ENCODE results near the gene CORO1C. TPM values are rescaled to one million over a fixed set of nuclear protein-coding genes. Genes with fewer than 3 reads are reported as not detected.
A peak's percentile ranks its signal among the peaks of the same experiment; 100 is the strongest.
"Not testable (repeated sequence)": the region's sequence is repeated elsewhere in the genome, so short reads cannot be mapped to it uniquely, and the experiment has no call there.

CORO1C gene
- total RNA-seq, 1 donor from 2014 or later, result 307 TPM

DNA sequence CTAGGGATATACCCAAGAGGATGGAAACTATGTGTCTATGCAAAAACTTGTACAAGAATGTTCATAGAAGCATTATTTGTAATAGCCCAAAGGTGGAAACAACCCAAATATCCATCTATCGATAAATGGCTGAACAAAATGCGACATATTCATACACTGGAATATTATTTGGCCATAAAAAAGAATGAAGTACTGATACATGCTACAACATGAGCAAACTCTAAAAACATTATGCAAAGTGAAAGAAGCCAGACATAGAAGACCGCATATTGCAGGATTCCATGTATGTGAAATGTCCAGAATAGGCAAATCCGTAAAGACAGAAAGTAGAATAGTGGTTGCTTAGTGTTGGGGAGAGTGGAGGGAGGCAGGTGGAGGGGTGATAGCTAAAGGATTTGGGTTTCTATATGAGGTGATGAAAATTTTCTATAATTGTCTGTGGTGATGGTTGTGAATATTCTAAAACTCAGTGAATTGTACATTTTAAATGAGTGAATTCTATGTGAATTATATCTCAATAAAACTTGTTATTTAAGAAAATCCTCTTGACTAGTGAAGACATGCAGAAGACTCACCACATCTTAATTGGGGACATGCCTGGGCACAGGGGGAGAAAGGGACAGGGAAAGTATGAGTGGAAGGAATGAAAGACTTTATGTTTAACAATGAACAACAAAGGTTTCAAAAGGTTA is 67.8 kb downstream of the CORO1C start:
- peak overlapping the region; percentile 73 for H3K27ac ChIP-seq
- intact Hi-C loops (cut with DNase I), result no loop called here
- no peak for ATAC-seq

DNA sequence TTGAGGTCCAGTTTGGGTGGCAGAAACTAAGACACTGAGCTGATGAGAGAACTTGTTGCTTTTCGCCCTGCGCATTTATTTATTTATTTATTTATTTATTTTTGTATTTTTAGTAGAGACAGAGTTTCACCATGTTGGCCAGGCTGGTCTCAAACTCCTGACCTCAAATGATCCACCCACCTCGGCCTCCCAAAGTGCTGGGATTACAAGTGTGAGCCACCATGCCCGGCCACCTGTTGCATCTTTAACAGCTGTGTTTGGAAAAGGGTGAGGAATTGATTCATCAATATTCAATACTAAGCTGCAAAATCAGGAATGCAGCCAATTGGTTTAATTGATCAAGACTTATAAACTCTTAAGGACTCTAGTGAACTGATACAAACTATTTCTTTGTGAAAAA is 73.2 kb downstream of the CORO1C start:
- DNase-seq; H3K4me3 ChIP-seq; H3K9me3 ChIP-seq; intact Hi-C loops (cut with DNase I); H3K27me3 ChIP-seq (ENCODE audit: low read depth); H3K27ac ChIP-seq; ATAC-seq; H3K4me1 ChIP-seq: not testable (repeated sequence)
- H3K36me3 ChIP-seq, result peaks cover 63% of the 10 kb centered on the region

More for the DNA sequence above, 67.8 kb downstream of the CORO1C start:
- Histone ChIP-seq H3K4me3 (no peak overlapping the region), H3K4me1 (peaks cover 58% of the 10 kb centered on the region), H3K9me3 (no peaks in the 10 kb centered on the region), H3K36me3 (peaks cover 24% of the 10 kb centered on the region), H3K27me3 (ENCODE audit: low read depth) (no peaks in the 10 kb centered on the region)
- TF ChIP-seq, protein P1, sequence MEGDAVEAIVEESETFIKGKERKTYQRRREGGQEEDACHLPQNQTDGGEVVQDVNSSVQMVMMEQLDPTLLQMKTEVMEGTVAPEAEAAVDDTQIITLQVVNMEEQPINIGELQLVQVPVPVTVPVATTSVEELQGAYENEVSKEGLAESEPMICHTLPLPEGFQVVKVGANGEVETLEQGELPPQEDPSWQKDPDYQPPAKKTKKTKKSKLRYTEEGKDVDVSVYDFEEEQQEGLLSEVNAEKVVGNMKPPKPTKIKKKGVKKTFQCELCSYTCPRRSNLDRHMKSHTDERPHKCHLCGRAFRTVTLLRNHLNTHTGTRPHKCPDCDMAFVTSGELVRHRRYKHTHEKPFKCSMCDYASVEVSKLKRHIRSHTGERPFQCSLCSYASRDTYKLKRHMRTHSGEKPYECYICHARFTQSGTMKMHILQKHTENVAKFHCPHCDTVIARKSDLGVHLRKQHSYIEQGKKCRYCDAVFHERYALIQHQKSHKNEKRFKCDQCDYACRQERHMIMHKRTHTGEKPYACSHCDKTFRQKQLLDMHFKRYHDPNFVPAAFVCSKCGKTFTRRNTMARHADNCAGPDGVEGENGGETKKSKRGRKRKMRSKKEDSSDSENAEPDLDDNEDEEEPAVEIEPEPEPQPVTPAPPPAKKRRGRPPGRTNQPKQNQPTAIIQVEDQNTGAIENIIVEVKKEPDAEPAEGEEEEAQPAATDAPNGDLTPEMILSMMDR (IDR thresholded peaks at IDR 0.05), result no peak
- DNase-seq, result no peak

DNA sequence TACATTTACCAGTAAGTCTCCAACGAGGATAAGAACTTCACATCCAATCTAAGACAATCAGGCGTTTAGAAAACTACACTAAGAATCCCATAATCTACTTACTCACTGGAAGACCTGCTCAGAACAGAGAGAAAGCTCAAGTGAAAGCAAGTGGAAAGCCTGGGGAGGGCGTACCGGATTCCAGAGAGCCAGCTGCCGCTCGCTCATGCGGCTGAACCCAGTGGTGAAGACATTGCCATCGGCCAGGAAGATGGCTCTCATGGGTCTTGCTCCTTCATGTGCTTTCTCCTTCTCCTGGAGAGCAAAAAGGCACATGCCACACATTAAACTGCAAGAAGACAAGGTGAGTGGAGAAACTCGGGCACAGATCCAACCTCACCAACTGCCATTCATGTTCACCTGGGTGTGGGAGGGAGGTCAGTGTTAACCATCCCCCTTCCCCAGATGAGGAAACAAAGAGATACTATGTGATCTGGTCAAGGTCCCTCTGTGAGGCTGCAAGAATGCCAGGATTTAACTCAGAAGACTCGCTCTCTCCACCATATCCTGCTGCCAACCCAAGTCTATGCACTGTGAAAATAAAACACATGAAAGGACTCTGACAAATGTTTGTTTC is 74.1 kb downstream of the CORO1C start:
- TF ChIP-seq, protein P1 (IDR thresholded peaks at IDR 0.05), result no peak
- Histone ChIP-seq H3K27ac (no peak overlapping the region), H3K27me3 (ENCODE audit: low read depth) (no peaks in the 10 kb centered on the region), H3K9me3 (no peaks in the 10 kb centered on the region), H3K4me1 (no peaks in the 10 kb centered on the region), H3K36me3 (peaks cover 72% of the 10 kb centered on the region), H3K4me3 (no peak overlapping the region)
- no peak for DNase-seq
- peak; percentile 27 to 48 for ATAC-seq
- intact Hi-C loops (cut with DNase I), result no loop called here

DNA sequence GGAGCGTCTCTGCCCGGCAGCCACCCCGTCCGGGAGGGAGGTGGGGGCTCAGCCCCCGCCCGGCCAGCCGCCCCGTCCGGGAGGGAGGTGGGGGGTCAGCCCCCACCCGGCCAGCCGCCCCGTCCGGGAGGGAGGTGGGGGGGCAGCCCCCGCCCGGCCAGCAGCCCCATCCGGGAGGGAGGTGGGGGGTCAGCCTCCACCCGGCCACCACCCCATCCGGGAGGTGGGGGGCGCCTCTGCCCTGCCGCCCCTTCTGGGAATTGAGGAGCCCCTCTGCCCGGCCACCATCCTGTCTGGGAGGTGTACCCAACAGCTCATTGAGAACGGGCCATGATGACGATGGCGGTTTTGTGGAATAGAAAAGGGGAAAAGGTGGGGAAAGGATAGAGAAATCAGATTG is 75.1 kb downstream of the CORO1C start:
- H3K27ac ChIP-seq; H3K27me3 ChIP-seq (ENCODE audit: low read depth); DNase-seq; intact Hi-C loops (cut with DNase I); H3K9me3 ChIP-seq; ATAC-seq; H3K4me1 ChIP-seq; H3K4me3 ChIP-seq: not testable (repeated sequence)
- peaks cover 76% of the 10 kb centered on the region for H3K36me3 ChIP-seq

DNA sequence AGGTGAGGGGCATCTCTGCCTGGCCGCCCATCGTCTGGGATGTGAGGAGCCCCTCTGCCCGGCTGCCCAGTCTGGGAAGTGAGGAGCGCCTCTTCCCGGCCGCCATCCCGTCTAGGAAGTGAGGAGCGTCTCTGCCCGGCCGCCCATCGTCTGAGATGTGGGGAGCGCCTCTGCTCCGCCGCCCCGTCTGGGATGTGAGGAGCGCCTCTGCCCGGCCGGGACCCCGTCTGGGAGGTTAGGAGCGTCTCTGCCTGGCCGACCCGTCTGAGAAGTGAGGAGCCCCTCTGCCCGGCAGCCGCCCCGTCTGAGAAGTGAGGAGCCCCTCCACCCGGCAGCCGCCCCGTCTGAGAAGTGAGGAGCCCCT is 75.5 kb downstream of the CORO1C start:
- H3K27me3 ChIP-seq (ENCODE audit: low read depth); intact Hi-C loops (cut with DNase I); ATAC-seq; H3K9me3 ChIP-seq; DNase-seq; H3K4me3 ChIP-seq; H3K27ac ChIP-seq; H3K4me1 ChIP-seq: not testable (repeated sequence)
- peaks cover 78% of the 10 kb centered on the region for H3K36me3 ChIP-seq

DNA sequence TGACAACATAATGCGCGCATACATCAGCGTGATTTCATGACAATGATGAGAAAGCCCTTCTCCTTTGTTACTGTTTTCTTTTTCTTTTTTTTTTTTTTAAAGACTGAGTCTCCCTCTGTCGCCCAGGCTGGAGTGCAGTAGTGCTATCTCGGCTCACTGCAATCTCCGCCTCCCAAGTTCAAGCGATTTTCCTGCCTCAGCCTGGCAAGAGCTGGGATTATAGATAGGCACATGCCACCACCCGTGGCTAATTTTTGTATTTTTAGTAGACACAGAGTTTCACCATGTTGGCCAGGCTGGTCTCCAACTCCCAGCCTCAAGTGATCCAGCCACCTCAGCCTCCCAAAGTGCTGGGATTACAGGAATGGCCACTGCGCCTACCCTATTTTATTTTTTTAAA is 76.7 kb downstream of the CORO1C start:
- ATAC-seq; H3K9me3 ChIP-seq; H3K4me3 ChIP-seq; H3K27ac ChIP-seq; DNase-seq; H3K4me1 ChIP-seq; H3K27me3 ChIP-seq (ENCODE audit: low read depth); intact Hi-C loops (cut with DNase I): not testable (repeated sequence)
- peaks cover 73% of the 10 kb centered on the region for H3K36me3 ChIP-seq

DNA sequence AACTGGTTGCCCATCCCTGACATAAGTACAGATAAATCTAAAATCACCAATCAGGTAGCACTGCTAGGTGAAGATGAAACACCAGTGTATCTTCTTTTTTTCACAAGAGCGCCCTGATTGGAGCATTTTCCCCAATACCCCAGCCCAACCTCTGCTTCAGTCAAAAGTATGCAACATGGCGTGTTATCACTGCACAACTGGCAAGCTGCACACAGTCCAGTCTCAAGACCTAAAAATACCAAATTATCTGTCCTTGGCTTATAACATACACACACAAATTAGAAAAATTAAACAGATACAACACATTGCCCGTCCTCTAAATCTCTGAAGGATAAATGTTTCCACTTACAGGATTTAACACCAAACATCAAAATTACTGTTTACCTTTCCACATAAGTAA is 77.4 kb downstream of the CORO1C start:
- DNase-seq (no peak), ATAC-seq (no peak)
- H3K27ac ChIP-seq, result no peak overlapping the region
- peaks cover 8% of the 10 kb centered on the region for H3K4me1 ChIP-seq
- H3K27me3 ChIP-seq (ENCODE audit: low read depth), result no peaks in the 10 kb centered on the region
- intact Hi-C loops (cut with DNase I), result no loop called here
- TF ChIP-seq, protein P1 (IDR thresholded peaks at IDR 0.05), result no peak
- peaks cover 79% of the 10 kb centered on the region for H3K36me3 ChIP-seq
- H3K9me3 ChIP-seq, result no peaks in the 10 kb centered on the region
- no peak overlapping the region for H3K4me3 ChIP-seq

All from lower lobe of right lung (tissue), 2 donors.